Endothelial cell of umbilical vein (primary cell): Measurements from ENCODE around the gene CIZ1. TPM values are rescaled to one million over a fixed set of nuclear protein-coding genes. Genes with fewer than 3 reads are reported as not detected.

Source experiments
- BruUV-seq: library from RNA; stranded (reverse); fragments of 400-500 nt; replicated peaks from 2 replicates; lab custom pipeline; 2021; lab: Mats Ljungman, UMichigan
- CTCF ChIA-PET: fragments of 300-600, 350-600 bp; sonication (Branson Sonifier 250); formaldehyde crosslinking; loops from one replicate; lab custom pipeline; 2021; ENCODE audit warnings: antibody characterized with exemption, inconsistent platforms; lab: Charles Lee
- POLR2A ChIA-PET: fragments of 300-600, 350-600 bp; sonication (Branson Sonifier 250); formaldehyde crosslinking; loops from one replicate; lab custom pipeline; 2021; ENCODE audit warnings: antibody characterized with exemption, inconsistent platforms; lab: Charles Lee
- DNase-seq: peaks from one replicate; pipeline ENCODE4 v3.0.0-alpha.2; 2011; ENCODE audit warnings: low read depth, low spot score
- FAIRE-seq: peaks from 2 replicates; lab custom pipeline; 2011; peaks lifted over from hg19 to GRCh38; lab: Jason Lieb, UNC
- H2AFZ ChIP-seq: 2 replicates; pipeline ENCODE4 v1.6.0; 2012; ENCODE audit warnings: low read depth, low read length, control low read depth, inconsistent platforms
- H3K27ac ChIP-seq: 2 replicates; pipeline ENCODE4 v1.5.1; 2011; ENCODE audit warnings: low read depth, mild to moderate bottlenecking, control low read depth, low read length, moderate library complexity; ENCODE audit not compliant: insufficient read depth
- H3K27me3 ChIP-seq, 2 experiments: 2 replicates each; pipeline versions ENCODE4 v1.6.0 to v1.6.1; 2011; ENCODE audit warnings: low read length in 2 of 2, mixed read lengths in 1 of 2; ENCODE audit not compliant: control insufficient read depth in 2 of 2, insufficient read depth in 2 of 2
- H3K36me3 ChIP-seq, 2 experiments: 2 replicates in 1 of 2; 3 replicates in 1 of 2; pipeline ENCODE4 v1.5.1; 2011; ENCODE audit warnings: low read length in 2 of 2, mild to moderate bottlenecking in 1 of 2, moderate library complexity in 1 of 2; ENCODE audit not compliant: control insufficient read depth in 2 of 2, insufficient read depth in 2 of 2; ENCODE audit errors: extremely low read depth in 1 of 2
- H3K4me1 ChIP-seq: 3 replicates; pipeline ENCODE4 v1.5.1; 2011; ENCODE audit warnings: mild to moderate bottlenecking, low read length; ENCODE audit not compliant: control insufficient read depth, insufficient read depth; ENCODE audit errors: extremely low read depth
- H3K4me2 ChIP-seq: 2 replicates; pipeline ENCODE4 v1.6.1; 2011; ENCODE audit warnings: low read length, control low read depth, mixed read lengths; ENCODE audit not compliant: insufficient read depth
- H3K4me3 ChIP-seq, 3 experiments: fragments of 200-600 bp in 1 of 3; sonication (generic), shearing (Covaris generic) in 1 of 3; replicated peaks in 1 of 3; 2 replicates each; pipeline ENCODE4 v1.5.1; 2011 to 2016; ENCODE audit warnings: control low read depth in 3 of 3, low read length in 3 of 3, mild to moderate bottlenecking in 2 of 3, inconsistent platforms in 1 of 3, low read depth in 1 of 3, moderate library complexity in 1 of 3; ENCODE audit not compliant: insufficient read depth in 1 of 3
- H3K79me2 ChIP-seq: 2 replicates; pipeline ENCODE4 v1.6.0; 2012; ENCODE audit warnings: low read length, inconsistent platforms; ENCODE audit not compliant: control insufficient read depth, insufficient read depth
- H3K9ac ChIP-seq: replicated peaks from 2 replicates; pipeline ENCODE3; 2011; ENCODE audit warnings: low read length, control low read depth; ENCODE audit not compliant: insufficient read depth; ENCODE audit errors: extremely low read depth
- H3K9me1 ChIP-seq: replicated peaks from 3 replicates; pipeline ENCODE4 v1.6.0; 2011; ENCODE audit warnings: mild to moderate bottlenecking, low read length; ENCODE audit not compliant: control insufficient read depth, insufficient read depth; ENCODE audit errors: extremely low read depth
- H3K9me3 ChIP-seq: replicated peaks from 2 replicates; pipeline ENCODE4 v1.5.1; 2012; ENCODE audit warnings: low read length, inconsistent platforms; ENCODE audit not compliant: control insufficient read depth, insufficient read depth
- H4K20me1 ChIP-seq: replicated peaks from 2 replicates; pipeline ENCODE3; 2011; ENCODE audit warnings: mild to moderate bottlenecking, low read length; ENCODE audit not compliant: control insufficient read depth, insufficient read depth; ENCODE audit errors: extremely low read depth
- CTCF ChIP-seq, 2 donors: IDR thresholded peaks; 1 replicate in 1 of 2; 2 replicates in 1 of 2; pipeline ENCODE4 v1.5.1; 2011; ENCODE audit warnings: low read length in 2 of 2, mild to moderate bottlenecking in 2 of 2, moderate library complexity in 2 of 2, control low read depth in 1 of 2, inconsistent platforms in 1 of 2, low read depth in 1 of 2; ENCODE audit not compliant: insufficient read depth in 1 of 2; ENCODE audit errors: extremely low read depth in 1 of 2
- EZH2 ChIP-seq: IDR thresholded peaks from 2 replicates; pipeline ENCODE4 v1.6.1; 2012; ENCODE audit warnings: borderline replicate concordance, low read depth, mild to moderate bottlenecking, moderate library complexity, low read length, inconsistent platforms; ENCODE audit not compliant: severe bottlenecking
- FOS ChIP-seq: IDR thresholded peaks from 2 replicates; pipeline ENCODE4 v1.6.1; 2011; ENCODE audit warnings: mild to moderate bottlenecking, low read length, moderate library complexity, borderline replicate concordance; ENCODE audit not compliant: insufficient read depth
- GATA2 ChIP-seq: IDR thresholded peaks from 2 replicates; pipeline ENCODE4 v1.7.0; 2011; ENCODE audit warnings: low read depth, mild to moderate bottlenecking, moderate library complexity, mixed read lengths, low read length; ENCODE audit not compliant: insufficient read length, insufficient read depth
- JUN ChIP-seq: IDR thresholded peaks from 2 replicates; pipeline ENCODE4 v1.6.1; 2011; ENCODE audit warnings: borderline replicate concordance, low read depth; ENCODE audit not compliant: insufficient read length, insufficient read depth
- MAX ChIP-seq: IDR thresholded peaks from 2 replicates; pipeline ENCODE4 v1.6.1; 2011; ENCODE audit not compliant: insufficient read depth, insufficient read length
- MYC ChIP-seq: IDR thresholded peaks from one replicate; pipeline ENCODE4 v1.6.1; 2011; ENCODE audit warnings: mild to moderate bottlenecking, low read depth, low read length
- POLR2A ChIP-seq: IDR thresholded peaks from 2 replicates; pipeline ENCODE4 v1.6.1; 2012; ENCODE audit warnings: low read depth, mild to moderate bottlenecking, control low read depth, low read length
- POLR2AphosphoS5 ChIP-seq: IDR thresholded peaks from 2 replicates; pipeline ENCODE4 v1.6.1; 2012; ENCODE audit warnings: low read depth, mild to moderate bottlenecking, control low read depth, low read length, moderate library complexity; ENCODE audit not compliant: insufficient read depth
- dilution Hi-C: fragments of 300-500 bp; cut with MboI; formaldehyde crosslinking; loops from one replicate; pipeline ENCODE4 v1.15.0; 2019; ENCODE audit warnings: low sequenced_read_pairs; ENCODE audit not compliant: extremely low pct_ligation_motif_present
- intact Hi-C: fragments of 100-400 bp; cut with micrococcal nuclease; formaldehyde crosslinking; loops from one replicate; pipeline ENCODE4 v1.10.0; 2022
- polyA plus RNA-seq, 4 experiments: library from polyadenylated mRNA; depleted of rRNA in 3 of 4; stranded (reverse) in 3 of 4; unstranded in 1 of 4; fragments of >200 nt; gene quantifications; 2 replicates each; pipeline versions ENCODE4 v1.2.1 to v1.2.3, GENCODE V29; 2011 to 2012; ENCODE audit warnings: missing spikeins in 1 of 4
- total RNA-seq: library from RNA; stranded (reverse); gene quantifications from 2 replicates; pipeline ENCODE4 v1.2.3, GENCODE V29; 2021

CIZ1 gene
- total and polyA plus RNA-seq, 2 donors (not counting 3 experiments of a cell fraction or from before 2014, with no cell fraction given): 88.3 to 150 TPM

GRCh38 chr9:128168731-128169308 is 22.6 kb downstream of the CIZ1 start:
- FAIRE-seq (no peak), DNase-seq (no peak)
- no TSS peak for BruUV-seq
- no peaks in the 10 kb centered on the region for H4K20me1 ChIP-seq
- no peaks in the 10 kb centered on the region for H3K27me3 ChIP-seq
- ChIA-PET CTCF (no interaction called here), POLR2A (no interaction called here)
- H2AFZ ChIP-seq: no peak overlapping the region
- H3K9me3 ChIP-seq: no peaks in the 10 kb centered on the region
- dilution Hi-C loops (no loop called here), intact Hi-C loops (no loop called here)
- TF ChIP-seq MYC (no peak), POLR2A (no peak), JUN (no peak), POLR2AphosphoS5 (no peak), GATA2 (no peak), CTCF (IDR thresholded peaks at IDR 0.05; ENCODE audit: extremely low read depth in 1 of 2, insufficient read depth in 1 of 2, low read depth in 1 of 2, low read length in 2 of 2) (no peak), MAX (no peak), FOS (no peak), EZH2 (no peak)
- peaks cover 4 to 48% of the 10 kb centered on the region in 2 experiments for H3K36me3 ChIP-seq
- no peak overlapping the region for H3K4me3 ChIP-seq
- H3K27ac ChIP-seq: no peak overlapping the region
- H3K4me1 ChIP-seq: no peaks in the 10 kb centered on the region
- H3K79me2 ChIP-seq: no peaks in the 10 kb centered on the region
- no peaks in the 10 kb centered on the region for H3K9me1 ChIP-seq
- no peak overlapping the region for H3K4me2 ChIP-seq
- no peak overlapping the region for H3K9ac ChIP-seq
